Upper lobe of left lung (tissue), 6 donors: Measurements from ENCODE around the gene ZNF285. TPM values are rescaled to one million over a fixed set of nuclear protein-coding genes. Genes with fewer than 3 reads are reported as not detected.

ENCODE experiments used
- ATAC-seq, 2 donors: fragments of 200-7000 bp; cut with Tn5 transposase; one replicate each; pipeline ENCODE4 v1.9.1; 2022; ENCODE audit warnings: mild to moderate bottlenecking in 2 of 2, moderate library complexity in 2 of 2; ENCODE audit not compliant: low FRiP score in 2 of 2
- DNase-seq, 2 donors: peaks; one replicate each; pipeline ENCODE4 v3.0.0-alpha.2; 2019 to 2020
- H3K27ac ChIP-seq, 4 donors: fragments of 200-600 bp; sonication (generic); one replicate each; pipeline ENCODE4 v1.5.1; 2016 to 2019
- H3K27me3 ChIP-seq, 4 donors: fragments of 200-600 bp; sonication (generic); one replicate each; pipeline ENCODE4 v1.5.1; 2017 to 2019
- H3K36me3 ChIP-seq, 4 donors: fragments of 200-600 bp; sonication (generic); one replicate each; pipeline ENCODE4 v1.5.1; 2016 to 2019
- H3K4me1 ChIP-seq, 4 donors: fragments of 200-600 bp; sonication (generic); one replicate each; pipeline ENCODE4 v1.5.1; 2018 to 2019
- H3K4me3 ChIP-seq, 4 donors: fragments of 200-600 bp; sonication (generic); one replicate each; pipeline ENCODE4 v1.5.1; 2017 to 2019; ENCODE audit warnings: mild to moderate bottlenecking in 2 of 4, moderate library complexity in 1 of 4
- H3K9me3 ChIP-seq, 4 donors: fragments of 200-600 bp; sonication (generic); one replicate each; pipeline ENCODE4 v1.5.1; 2018 to 2019
- CTCF ChIP-seq, 6 experiments: fragments of 450-650 bp in 4 of 6; fragments of 200-600 bp in 2 of 6; sonication (generic) in 2 of 6; IDR thresholded peaks; one replicate each; pipeline ENCODE4 v1.5.1; 2016 to 2019; ENCODE audit warnings: antibody characterized with exemption in 6 of 6
- EP300 ChIP-seq, 4 donors: sonication (generic); formaldehyde crosslinking; IDR thresholded peaks; one replicate each; pipeline ENCODE4 v1.5.1; 2017; ENCODE audit warnings: antibody characterized with exemption in 4 of 4, control low read depth in 2 of 4
- POLR2A ChIP-seq, 4 donors: fragments of 450-650 bp; IDR thresholded peaks; one replicate each; pipeline ENCODE4 v1.5.1; 2016 to 2017; ENCODE audit warnings: antibody characterized with exemption in 4 of 4, mild to moderate bottlenecking in 2 of 4
- POLR2AphosphoS5 ChIP-seq, 2 donors: sonication (generic); formaldehyde crosslinking; IDR thresholded peaks; one replicate each; pipeline ENCODE4 v1.5.1; 2017; ENCODE audit warnings: antibody characterized with exemption in 2 of 2
- WGBS, 2 donors: methylation state at CpG; one replicate each; pipeline ENCODE4 v1.1.5; 2017 to 2018; 5-methylcytosine and 5-hydroxymethylcytosine counted together
- total RNA-seq, 6 donors: library from RNA; depleted of rRNA in 4 of 6; stranded (reverse); fragments of >200 nt in 4 of 6; gene quantifications; one replicate each; pipeline versions ENCODE4 v1.1.0 to v1.2.1, GENCODE V29; 2016 to 2021
- donor health status: DM: no; HTN: no; CAD: no; lungs with moderate emphysema.
- donor health status: DM: no; HTN: yes; CAD: no; lungs with severe emphysema.

ZNF285 gene
- total RNA-seq = 1 to 10 TPM in 4 of 6 donors, under 1 TPM in 1, not detected in 1; 0.61 to 3.8 (median 1.3) TPM

GRCh38 chr19:44401139-44402115, at the start of gene ZNF285:
Gene ZNF285 (minus strand): TSS chr19:44401608. CDS start chr19:44397213, 4,395 bp downstream.
- Histone ChIP-seq H3K4me1 (peaks cover 0 to 4% (median 2%) of the 10 kb centered on the region in 4 donors), H3K27me3 (no peaks in the 10 kb centered on the region), H3K36me3 (no peaks in the 10 kb centered on the region), H3K27ac (no peak within 1 kb of the TSS), H3K4me3 (peak within 1 kb of the TSS; percentile 29 to 55 (median 48)), H3K9me3 (peaks cover 0 to 28% (median 13%) of the 10 kb centered on the region in 4 donors)
- no peak for TF ChIP-seq CTCF (IDR thresholded peaks at IDR 0.05)
- no peak for TF ChIP-seq POLR2A (IDR thresholded peaks at IDR 0.05)
- TF ChIP-seq POLR2AphosphoS5 (IDR thresholded peaks at IDR 0.05) = peak in 1 of 2 donors; percentile 23
- DNase-seq (peak; percentile 77 to 90), ATAC-seq (peak; percentile 91 to 99)
- WGBS, 2 donors = 9 to 10% methylated on average over 33 to 43 of the region's 43 CpGs

DNA sequence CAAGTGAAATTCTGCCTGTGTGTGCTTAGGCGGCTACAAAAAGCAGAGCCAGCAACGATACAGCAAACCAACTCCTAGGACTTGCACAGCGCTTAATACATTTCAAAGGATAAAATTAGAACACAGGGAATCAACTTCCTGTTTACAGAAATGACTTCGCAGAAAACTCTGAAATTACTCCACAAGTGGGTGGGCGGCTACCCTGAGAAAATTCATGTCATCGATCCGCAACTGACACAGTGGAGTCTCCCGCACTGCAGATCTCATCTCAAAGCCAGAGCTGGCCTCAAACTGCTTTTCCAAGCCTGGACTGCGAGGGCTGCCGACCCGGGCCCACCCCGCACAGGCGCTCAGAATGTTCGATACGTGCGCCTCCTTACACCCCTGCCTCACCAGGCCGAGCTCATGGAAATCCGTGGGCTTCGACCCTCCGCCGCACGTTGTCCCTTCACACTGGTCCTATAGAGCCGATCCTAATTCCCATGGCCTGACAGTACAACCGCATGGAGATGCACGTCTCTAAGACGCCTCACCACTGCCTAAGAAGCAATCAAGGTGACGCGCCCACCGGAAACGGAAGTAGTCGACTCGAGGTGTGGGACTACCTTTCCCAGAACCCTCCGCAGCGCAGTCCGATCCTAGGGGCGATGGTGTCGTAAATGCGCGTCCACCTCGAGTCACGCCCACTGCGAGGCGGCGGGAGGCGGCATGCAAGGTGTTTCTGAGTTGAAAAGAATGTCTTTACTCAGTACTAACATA, 46.7 kb upstream of the ZNF285 start, which contains the start of gene ZNF229:
Gene ZNF229, minus strand, starts transcription at position 557 of the 759 bp plus-strand sequence. CDS start 5,625 bp downstream, outside the sequence.
- DNase-seq (peak; percentile 65 to 86), ATAC-seq (peak; percentile 12 to 80)
- H3K27ac ChIP-seq = no peak within 1 kb of the TSS
- TF ChIP-seq POLR2A (IDR thresholded peaks at IDR 0.05) = no peak
- TF ChIP-seq CTCF (IDR thresholded peaks at IDR 0.05) = no peak
- peak in 1 of 2 donors; percentile 42 for TF ChIP-seq POLR2AphosphoS5 (IDR thresholded peaks at IDR 0.05)
- H3K27me3 ChIP-seq = no peaks in the 10 kb centered on the region
- peak within 1 kb of the TSS; percentile 11 to 57 (median 47) for H3K4me3 ChIP-seq
- peaks cover 18 to 87% (median 48%) of the 10 kb centered on the region in 4 donors for H3K9me3 ChIP-seq
- peaks cover 0 to 4% (median 0%) of the 10 kb centered on the region in 4 donors for H3K4me1 ChIP-seq
- peaks cover 0 to 6% (median 2%) of the 10 kb centered on the region in 4 donors for H3K36me3 ChIP-seq
- 6 to 7% methylated on average over 25 to 45 of the region's 45 CpGs for WGBS, 2 donors

DNA sequence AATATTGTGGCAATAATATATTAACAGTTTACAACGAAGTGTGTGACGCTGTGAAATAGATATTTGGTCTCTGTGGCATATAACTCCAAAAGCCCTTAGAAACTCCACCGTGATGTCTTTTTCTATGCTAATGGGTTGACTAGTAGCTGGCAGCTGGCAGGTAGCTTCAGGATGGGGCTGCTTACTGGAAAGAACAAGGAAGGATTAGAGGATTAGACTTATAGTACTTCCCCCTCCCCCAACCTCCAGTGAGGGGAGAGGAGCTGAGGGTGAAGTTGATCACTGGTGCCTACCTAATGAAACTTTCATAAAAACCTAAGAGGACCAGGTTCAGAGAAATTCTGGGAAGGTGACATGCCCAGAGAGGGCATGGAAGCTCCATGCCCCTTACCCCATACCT, 37.0 kb upstream of the ZNF285 start:
- H3K9me3 ChIP-seq = peaks cover 3 to 83% (median 65%) of the 10 kb centered on the region in 4 donors
- ATAC-seq (no peak), DNase-seq (no peak)
- TF ChIP-seq CTCF (IDR thresholded peaks at IDR 0.05) = no peak
- no peak for TF ChIP-seq POLR2A (IDR thresholded peaks at IDR 0.05)
- no peak for TF ChIP-seq EP300 (IDR thresholded peaks at IDR 0.05)
- TF ChIP-seq POLR2AphosphoS5 (IDR thresholded peaks at IDR 0.05) = no peak
- H3K4me3 ChIP-seq = no peak overlapping the region
- no peaks in the 10 kb centered on the region for H3K27me3 ChIP-seq
- 99 to 100% methylated on average over 3 of the region's 3 CpGs for WGBS, 2 donors
- H3K36me3 ChIP-seq = peaks cover 0 to 5% (median 2%) of the 10 kb centered on the region in 4 donors
- H3K27ac ChIP-seq = no peak overlapping the region
- no peaks in the 10 kb centered on the region for H3K4me1 ChIP-seq

- WGBS, 2 donors = 91% methylated on average over 2 of the region's 2 CpGs
- ATAC-seq (no peak), DNase-seq (no peak)
- no peak overlapping the region for H3K4me3 ChIP-seq
- peaks cover 10 to 80% (median 71%) of the 10 kb centered on the region in 4 donors for H3K9me3 ChIP-seq
- H3K27ac ChIP-seq = no peak overlapping the region
- TF ChIP-seq POLR2A (IDR thresholded peaks at IDR 0.05) (no peak), EP300 (IDR thresholded peaks at IDR 0.05) (no peak), CTCF (IDR thresholded peaks at IDR 0.05) (no peak), POLR2AphosphoS5 (IDR thresholded peaks at IDR 0.05) (no peak)
- H3K27me3 ChIP-seq = no peaks in the 10 kb centered on the region
- no peaks in the 10 kb centered on the region for H3K4me1 ChIP-seq
- peaks cover 0 to 13% (median 0%) of the 10 kb centered on the region in 4 donors for H3K36me3 ChIP-seq
These were observed 34.0 kb upstream of the ZNF285 start for GRCh38 chr19:44435441-44435840.
